ENCODE measurements around the gene NEMP2.
"Not testable (repeated sequence)": the region's sequence is repeated elsewhere in the genome, so short reads cannot be mapped to it uniquely, and the experiment has no call there.

The NEMP2 gene

DNA sequence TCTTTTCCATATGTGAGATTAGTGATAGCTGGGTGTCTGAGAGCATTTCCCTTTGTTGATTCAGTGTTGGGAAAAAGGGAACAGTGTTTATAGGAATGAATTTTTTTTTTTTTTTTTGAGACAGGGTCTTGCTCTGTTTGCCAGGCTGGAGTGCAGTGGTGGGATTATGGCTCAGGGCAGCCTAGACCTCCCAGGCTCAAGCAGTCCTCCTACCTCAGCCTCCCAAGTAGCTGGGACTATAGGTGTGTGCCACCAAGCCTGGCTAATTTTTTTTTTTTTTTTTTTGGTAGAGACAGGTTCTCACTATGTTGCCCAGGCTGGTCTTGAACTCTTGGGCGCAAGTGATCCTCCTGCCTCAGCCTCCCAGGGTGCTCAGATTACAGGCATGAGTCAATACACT, 66.2 kb downstream of the NEMP2 start:
- H3K9me3 ChIP-seq (ENCODE audit: control insufficient read depth, insufficient read depth, low read length); H3K4me3 ChIP-seq (ENCODE audit: low read depth, low read length); H3K4me1 ChIP-seq (ENCODE audit: control insufficient read depth, insufficient read depth, low read length); H3K27me3 ChIP-seq (ENCODE audit: control insufficient read depth, insufficient read depth, low read length); H3K36me3 ChIP-seq (ENCODE audit: control insufficient read depth, insufficient read depth, low read length); H3K9ac ChIP-seq (ENCODE audit: low read depth, low read length); H3K27ac ChIP-seq (ENCODE audit: low read depth, low read length): not testable (repeated sequence)

DNA sequence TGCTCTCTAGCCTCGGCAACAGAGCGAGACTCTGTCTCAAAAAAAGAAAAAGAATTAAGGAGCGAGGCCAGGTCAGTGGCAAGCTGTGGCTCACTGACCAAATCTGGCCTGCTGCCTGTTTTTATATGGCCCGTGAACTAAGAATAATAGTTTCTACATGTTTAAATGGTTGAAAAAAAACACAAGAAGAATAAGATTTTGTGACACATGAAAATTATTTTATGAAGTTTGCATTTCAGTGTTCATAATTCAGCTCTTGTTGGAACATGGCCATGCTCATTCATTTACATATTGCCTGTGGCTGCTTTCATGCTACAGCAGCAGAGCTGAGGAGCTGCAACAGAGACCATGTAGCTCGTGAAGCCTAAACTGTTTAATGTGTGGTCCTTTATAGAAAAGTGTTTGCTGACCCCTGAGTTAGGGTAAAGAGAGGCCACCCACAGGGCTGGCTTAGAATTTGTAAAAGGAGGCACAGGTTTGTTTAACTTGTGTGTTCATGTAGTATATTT, 66.9 kb downstream of the NEMP2 start:
- Histone ChIP-seq H3K27me3 (ENCODE audit: control insufficient read depth, insufficient read depth, low read length) (no peaks in the 10 kb centered on the region), H3K27ac (ENCODE audit: low read depth, low read length) (no peak overlapping the region), H3K9me3 (ENCODE audit: control insufficient read depth, insufficient read depth, low read length) (peaks cover 6% of the 10 kb centered on the region), H3K9ac (ENCODE audit: low read depth, low read length) (no peak overlapping the region), H3K4me1 (ENCODE audit: control insufficient read depth, insufficient read depth, low read length) (peaks cover 6% of the 10 kb centered on the region; the same call in 1 of the 2 replicates), H3K4me3 (ENCODE audit: low read depth, low read length) (no peak overlapping the region), H3K36me3 (ENCODE audit: control insufficient read depth, insufficient read depth, low read length) (no peaks in the 10 kb centered on the region)

GRCh38 chr2:190466819-190467446, 67.6 kb downstream of the NEMP2 start:
- Histone ChIP-seq H3K4me3 (ENCODE audit: low read depth, low read length) (no peak overlapping the region), H3K9me3 (ENCODE audit: control insufficient read depth, insufficient read depth, low read length) (peaks cover 6% of the 10 kb centered on the region), H3K27me3 (ENCODE audit: control insufficient read depth, insufficient read depth, low read length) (no peaks in the 10 kb centered on the region), H3K36me3 (ENCODE audit: control insufficient read depth, insufficient read depth, low read length) (no peaks in the 10 kb centered on the region), H3K27ac (ENCODE audit: low read depth, low read length) (no peak overlapping the region), H3K9ac (ENCODE audit: low read depth, low read length) (no peak overlapping the region), H3K4me1 (ENCODE audit: control insufficient read depth, insufficient read depth, low read length) (peaks cover 6% of the 10 kb centered on the region; the same call in 1 of the 2 replicates)

- no peak overlapping the region for H3K27ac ChIP-seq (ENCODE audit: low read depth, low read length)
Observed at GRCh38 chr2:190465060-190465459, 69.5 kb downstream of the NEMP2 start.

GRCh38 chr2:190462611-190463010, 71.9 kb downstream of the NEMP2 start:
- no peak overlapping the region for H3K27ac ChIP-seq (ENCODE audit: low read depth, low read length)
- peaks cover 1% of the 10 kb centered on the region; the same call in 1 of the 2 replicates for H3K4me1 ChIP-seq (ENCODE audit: control insufficient read depth, insufficient read depth, low read length)
- no peaks in the 10 kb centered on the region for H3K36me3 ChIP-seq (ENCODE audit: control insufficient read depth, insufficient read depth, low read length)
- no peak overlapping the region for H3K4me3 ChIP-seq (ENCODE audit: low read depth, low read length)
- H3K27me3 ChIP-seq (ENCODE audit: control insufficient read depth, insufficient read depth, low read length), result no peaks in the 10 kb centered on the region
- no peaks in the 10 kb centered on the region for H3K9me3 ChIP-seq (ENCODE audit: control insufficient read depth, insufficient read depth, low read length)
- no peak overlapping the region for H3K9ac ChIP-seq (ENCODE audit: low read depth, low read length)

More at GRCh38 chr2:190465060-190465459, 69.5 kb downstream of the NEMP2 start:
- peaks cover 6% of the 10 kb centered on the region; the same call in 1 of the 2 replicates for H3K4me1 ChIP-seq (ENCODE audit: control insufficient read depth, insufficient read depth, low read length)
- no peaks in the 10 kb centered on the region for H3K27me3 ChIP-seq (ENCODE audit: control insufficient read depth, insufficient read depth, low read length)
- no peaks in the 10 kb centered on the region for H3K9me3 ChIP-seq (ENCODE audit: control insufficient read depth, insufficient read depth, low read length)
- H3K9ac ChIP-seq (ENCODE audit: low read depth, low read length), result no peak overlapping the region
- no peak overlapping the region for H3K4me3 ChIP-seq (ENCODE audit: low read depth, low read length)
- no peaks in the 10 kb centered on the region for H3K36me3 ChIP-seq (ENCODE audit: control insufficient read depth, insufficient read depth, low read length)

- H3K9ac ChIP-seq (ENCODE audit: low read depth, low read length), result no peak overlapping the region
- no peak overlapping the region for H3K4me3 ChIP-seq (ENCODE audit: low read depth, low read length)
- no peak overlapping the region for H3K27ac ChIP-seq (ENCODE audit: low read depth, low read length)
- H3K4me1 ChIP-seq (ENCODE audit: control insufficient read depth, insufficient read depth, low read length), result no peaks in the 10 kb centered on the region
- no peaks in the 10 kb centered on the region for H3K9me3 ChIP-seq (ENCODE audit: control insufficient read depth, insufficient read depth, low read length)
- H3K27me3 ChIP-seq (ENCODE audit: control insufficient read depth, insufficient read depth, low read length), result no peaks in the 10 kb centered on the region
- H3K36me3 ChIP-seq (ENCODE audit: control insufficient read depth, insufficient read depth, low read length), result no peaks in the 10 kb centered on the region
Observed at GRCh38 chr2:190462181-190462580, 72.3 kb downstream of the NEMP2 start.

DNA sequence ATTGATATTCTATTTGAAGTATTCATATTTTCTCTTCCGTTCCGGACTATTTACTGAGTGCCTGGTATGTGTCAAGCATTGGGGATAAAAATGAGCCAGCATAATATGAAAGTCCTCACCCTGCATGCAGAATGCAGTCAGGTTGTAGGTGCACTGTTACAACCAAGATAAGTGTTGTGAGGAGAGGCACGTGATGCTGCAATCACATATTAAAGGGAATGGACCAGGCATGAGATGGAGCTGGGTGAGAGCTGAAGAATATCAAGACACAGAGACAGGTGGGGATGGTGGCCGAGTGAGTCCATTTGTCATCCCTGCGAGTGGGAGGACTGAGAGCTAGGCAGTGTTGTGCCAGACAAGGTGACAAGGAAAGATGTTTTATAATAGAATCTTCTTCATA, 74.0 kb downstream of the NEMP2 start:
- H3K9me3 ChIP-seq (ENCODE audit: control insufficient read depth, insufficient read depth, low read length), result no peaks in the 10 kb centered on the region
- no peak overlapping the region for H3K4me3 ChIP-seq (ENCODE audit: low read depth, low read length)
- H3K27me3 ChIP-seq (ENCODE audit: control insufficient read depth, insufficient read depth, low read length), result no peaks in the 10 kb centered on the region
- H3K36me3 ChIP-seq (ENCODE audit: control insufficient read depth, insufficient read depth, low read length), result no peaks in the 10 kb centered on the region
- no peak overlapping the region for H3K9ac ChIP-seq (ENCODE audit: low read depth, low read length)
- no peak overlapping the region for H3K27ac ChIP-seq (ENCODE audit: low read depth, low read length)
- no peaks in the 10 kb centered on the region for H3K4me1 ChIP-seq (ENCODE audit: control insufficient read depth, insufficient read depth, low read length)

DNA sequence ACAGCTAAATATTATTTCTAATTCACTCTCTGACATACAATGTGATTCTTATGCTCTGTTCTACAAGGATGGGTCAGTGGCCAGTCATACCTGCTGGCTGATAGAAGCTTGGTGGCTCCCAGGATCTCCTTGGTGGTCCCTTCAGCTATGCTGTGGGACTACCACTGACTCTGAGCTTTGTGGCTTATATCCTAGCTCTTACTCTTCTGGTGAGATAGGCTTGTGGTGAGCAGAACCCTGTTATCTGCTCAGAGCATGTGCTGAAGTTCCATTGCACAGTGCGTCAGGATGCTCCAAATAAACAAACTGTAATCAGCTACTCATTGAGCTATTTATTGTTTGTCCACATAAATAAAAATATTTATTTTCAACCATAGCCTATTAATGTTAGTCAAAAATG, 74.6 kb downstream of the NEMP2 start:
- no peak overlapping the region for H3K27ac ChIP-seq (ENCODE audit: low read depth, low read length)
- no peak overlapping the region for H3K9ac ChIP-seq (ENCODE audit: low read depth, low read length)
- no peak overlapping the region for H3K4me3 ChIP-seq (ENCODE audit: low read depth, low read length)
- no peaks in the 10 kb centered on the region for H3K27me3 ChIP-seq (ENCODE audit: control insufficient read depth, insufficient read depth, low read length)
- H3K36me3 ChIP-seq (ENCODE audit: control insufficient read depth, insufficient read depth, low read length), result no peaks in the 10 kb centered on the region
- no peaks in the 10 kb centered on the region for H3K9me3 ChIP-seq (ENCODE audit: control insufficient read depth, insufficient read depth, low read length)
- H3K4me1 ChIP-seq (ENCODE audit: control insufficient read depth, insufficient read depth, low read length), result no peaks in the 10 kb centered on the region

- Histone ChIP-seq H3K27me3 (ENCODE audit: control insufficient read depth, insufficient read depth, low read length) (no peaks in the 10 kb centered on the region), H3K4me3 (ENCODE audit: low read depth, low read length) (no peak overlapping the region), H3K36me3 (ENCODE audit: control insufficient read depth, insufficient read depth, low read length) (no peaks in the 10 kb centered on the region), H3K27ac (ENCODE audit: low read depth, low read length) (no peak overlapping the region), H3K4me1 (ENCODE audit: control insufficient read depth, insufficient read depth, low read length) (no peaks in the 10 kb centered on the region), H3K9ac (ENCODE audit: low read depth, low read length) (no peak overlapping the region), H3K9me3 (ENCODE audit: control insufficient read depth, insufficient read depth, low read length) (no peaks in the 10 kb centered on the region)
Observed at GRCh38 chr2:190458352-190459107, 76.0 kb downstream of the NEMP2 start.

- H3K4me3 ChIP-seq (ENCODE audit: low read depth, low read length), result no peak overlapping the region
- no peak overlapping the region for H3K27ac ChIP-seq (ENCODE audit: low read depth, low read length)
- no peaks in the 10 kb centered on the region for H3K4me1 ChIP-seq (ENCODE audit: control insufficient read depth, insufficient read depth, low read length)
- H3K36me3 ChIP-seq (ENCODE audit: control insufficient read depth, insufficient read depth, low read length), result no peaks in the 10 kb centered on the region
- no peak overlapping the region for H3K9ac ChIP-seq (ENCODE audit: low read depth, low read length)
- no peaks in the 10 kb centered on the region for H3K27me3 ChIP-seq (ENCODE audit: control insufficient read depth, insufficient read depth, low read length)
- H3K9me3 ChIP-seq (ENCODE audit: control insufficient read depth, insufficient read depth, low read length), result no peaks in the 10 kb centered on the region
Observed at GRCh38 chr2:190457256-190457655, 77.3 kb downstream of the NEMP2 start.

GRCh38 chr2:190456833-190457232, 77.7 kb downstream of the NEMP2 start:
- no peak overlapping the region for H3K9ac ChIP-seq (ENCODE audit: low read depth, low read length)
- no peaks in the 10 kb centered on the region for H3K36me3 ChIP-seq (ENCODE audit: control insufficient read depth, insufficient read depth, low read length)
- H3K9me3 ChIP-seq (ENCODE audit: control insufficient read depth, insufficient read depth, low read length), result no peaks in the 10 kb centered on the region
- H3K4me1 ChIP-seq (ENCODE audit: control insufficient read depth, insufficient read depth, low read length), result no peaks in the 10 kb centered on the region
- H3K27me3 ChIP-seq (ENCODE audit: control insufficient read depth, insufficient read depth, low read length), result no peaks in the 10 kb centered on the region
- no peak overlapping the region for H3K27ac ChIP-seq (ENCODE audit: low read depth, low read length)
- no peak overlapping the region for H3K4me3 ChIP-seq (ENCODE audit: low read depth, low read length)

All from HUES48 (cell line).